ENCODE results near the gene SPTBN1. TPM values are rescaled to one million over a fixed set of nuclear protein-coding genes. Genes with fewer than 3 reads are reported as not detected.

The SPTBN1 gene
- total RNA-seq, 1 experiment from 2014 or later, result 202 TPM

DNA sequence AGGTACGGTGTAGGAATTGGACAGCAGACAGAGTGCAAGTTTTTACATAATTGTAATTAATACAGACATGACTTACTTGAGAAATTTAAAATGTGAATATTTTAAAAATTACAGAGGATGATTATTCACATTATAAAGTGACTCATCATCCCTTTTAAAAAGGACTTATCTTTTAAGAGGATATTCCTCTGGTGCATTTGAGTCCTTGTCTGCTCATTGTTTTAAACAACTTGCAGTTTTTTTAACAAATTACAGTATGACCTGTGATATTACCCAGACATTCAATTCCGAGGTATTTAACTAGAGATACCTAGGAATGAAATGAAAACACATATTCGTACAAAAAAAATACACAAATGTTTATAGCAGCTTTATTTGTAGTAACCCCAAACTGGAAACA lies 38.0 kb downstream of the SPTBN1 start:
- Histone ChIP-seq H4K20me1 (ENCODE audit: low read length) (no peaks in the 10 kb centered on the region), H3K4me1 (ENCODE audit: insufficient read depth, low read length) (no peaks in the 10 kb centered on the region; the same call in 1 of the 2 replicates)

GRCh38 chr2:54496920-54497319 lies 40.8 kb downstream of the SPTBN1 start:
- H3F3A ChIP-seq (ENCODE audit: low read length, unreplicated experiment), result no peaks in the 10 kb centered on the region
- ATAC-seq (no peak), DNase-seq (no peak)
- intact Hi-C loops (cut with micrococcal nuclease), result no loop called here
- CTCF ChIA-PET, result no interaction called here
- POLR2A ChIA-PET (ENCODE audit: unreplicated experiment), result no interaction called here
- no peaks in the 10 kb centered on the region for H4K20me1 ChIP-seq (ENCODE audit: low read length)
- H3K4me3 ChIP-seq (ENCODE audit: low read length), result no peak overlapping the region
- TF ChIP-seq EZH2 (IDR thresholded peaks at IDR 0.05; ENCODE audit: low read length, unreplicated experiment) (no peak), EZH2phosphoT487 (IDR thresholded peaks at IDR 0.05; ENCODE audit: borderline replicate concordance, low read length) (no peak)
- TF ChIP-seq, protein P1, sequence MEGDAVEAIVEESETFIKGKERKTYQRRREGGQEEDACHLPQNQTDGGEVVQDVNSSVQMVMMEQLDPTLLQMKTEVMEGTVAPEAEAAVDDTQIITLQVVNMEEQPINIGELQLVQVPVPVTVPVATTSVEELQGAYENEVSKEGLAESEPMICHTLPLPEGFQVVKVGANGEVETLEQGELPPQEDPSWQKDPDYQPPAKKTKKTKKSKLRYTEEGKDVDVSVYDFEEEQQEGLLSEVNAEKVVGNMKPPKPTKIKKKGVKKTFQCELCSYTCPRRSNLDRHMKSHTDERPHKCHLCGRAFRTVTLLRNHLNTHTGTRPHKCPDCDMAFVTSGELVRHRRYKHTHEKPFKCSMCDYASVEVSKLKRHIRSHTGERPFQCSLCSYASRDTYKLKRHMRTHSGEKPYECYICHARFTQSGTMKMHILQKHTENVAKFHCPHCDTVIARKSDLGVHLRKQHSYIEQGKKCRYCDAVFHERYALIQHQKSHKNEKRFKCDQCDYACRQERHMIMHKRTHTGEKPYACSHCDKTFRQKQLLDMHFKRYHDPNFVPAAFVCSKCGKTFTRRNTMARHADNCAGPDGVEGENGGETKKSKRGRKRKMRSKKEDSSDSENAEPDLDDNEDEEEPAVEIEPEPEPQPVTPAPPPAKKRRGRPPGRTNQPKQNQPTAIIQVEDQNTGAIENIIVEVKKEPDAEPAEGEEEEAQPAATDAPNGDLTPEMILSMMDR (conservative IDR thresholded peaks at IDR 0.05; ENCODE audit: low read depth, low read length), result no peak
- H3K4me2 ChIP-seq (ENCODE audit: low read length), result no peak overlapping the region
- H2AFZ ChIP-seq (ENCODE audit: low read length), result no peak overlapping the region
- H3K27me3 ChIP-seq (ENCODE audit: low read length), result no peaks in the 10 kb centered on the region
- no peaks in the 10 kb centered on the region for H3K9me3 ChIP-seq (ENCODE audit: low read length)
- BruUV-seq (replicated peaks), result no TSS peak
- no peaks in the 10 kb centered on the region for H3K36me3 ChIP-seq (ENCODE audit: low read depth, low read length)
- no peaks in the 10 kb centered on the region; the same call in 1 of the 2 replicates for H3K4me1 ChIP-seq (ENCODE audit: insufficient read depth, low read length)
- no peaks in the 10 kb centered on the region for H3K9me2 ChIP-seq (replicated peaks; ENCODE audit: low read length)
- no peaks in the 10 kb centered on the region for H3K79me2 ChIP-seq (ENCODE audit: low read length)
- H3K27ac ChIP-seq (ENCODE audit: low read length), result no peak overlapping the region
- no peak overlapping the region for H3K9ac ChIP-seq (ENCODE audit: low read length)

More for the DNA sequence above, 38.0 kb downstream of the SPTBN1 start:
- CTCF ChIA-PET, result no interaction called here
- Histone ChIP-seq H3K9me3 (ENCODE audit: low read length) (no peaks in the 10 kb centered on the region), H2AFZ (ENCODE audit: low read length) (no peak overlapping the region), H3K9me2 (replicated peaks; ENCODE audit: low read length) (no peaks in the 10 kb centered on the region), H3K79me2 (ENCODE audit: low read length) (no peaks in the 10 kb centered on the region), H3K4me2 (ENCODE audit: low read length) (no peak overlapping the region), H3K27ac (ENCODE audit: low read length) (no peak overlapping the region), H3K36me3 (ENCODE audit: low read depth, low read length) (no peaks in the 10 kb centered on the region), H3F3A (ENCODE audit: low read length, unreplicated experiment) (no peaks in the 10 kb centered on the region), H3K4me3 (ENCODE audit: low read length) (no peak overlapping the region), H3K27me3 (ENCODE audit: low read length) (no peaks in the 10 kb centered on the region), H3K9ac (ENCODE audit: low read length) (no peak overlapping the region)
- ATAC-seq (peak; percentile 33; the same call in 1 of the 2 replicates), DNase-seq (no peak)
- POLR2A ChIA-PET (ENCODE audit: unreplicated experiment), result no interaction called here
- no peak for TF ChIP-seq EZH2 (IDR thresholded peaks at IDR 0.05; ENCODE audit: low read length, unreplicated experiment)
- TF ChIP-seq EZH2phosphoT487 (IDR thresholded peaks at IDR 0.05; ENCODE audit: borderline replicate concordance, low read length), result no peak
- TF ChIP-seq, protein P1 (conservative IDR thresholded peaks at IDR 0.05; ENCODE audit: low read depth, low read length), result no peak
- BruUV-seq (replicated peaks), result no TSS peak
- intact Hi-C loops (cut with micrococcal nuclease), result no loop called here

- intact Hi-C loops (cut with micrococcal nuclease), result no loop called here
- no TSS peak for BruUV-seq (replicated peaks)
Observed at GRCh38 chr2:54497763-54498680, 41.9 kb downstream of the SPTBN1 start.

More at GRCh38 chr2:54497763-54498680, 41.9 kb downstream of the SPTBN1 start:
- Histone ChIP-seq H3K4me2 (ENCODE audit: low read length) (no peak overlapping the region), H3K9ac (ENCODE audit: low read length) (no peak overlapping the region), H3K27ac (ENCODE audit: low read length) (no peak overlapping the region), H2AFZ (ENCODE audit: low read length) (no peak overlapping the region), H3K9me2 (replicated peaks; ENCODE audit: low read length) (no peaks in the 10 kb centered on the region), H3K9me3 (ENCODE audit: low read length) (no peaks in the 10 kb centered on the region), H3K4me3 (ENCODE audit: low read length) (no peak overlapping the region), H3K79me2 (ENCODE audit: low read length) (no peaks in the 10 kb centered on the region), H4K20me1 (ENCODE audit: low read length) (no peaks in the 10 kb centered on the region), H3K4me1 (ENCODE audit: insufficient read depth, low read length) (no peaks in the 10 kb centered on the region), H3K27me3 (ENCODE audit: low read length) (no peaks in the 10 kb centered on the region), H3F3A (ENCODE audit: low read length, unreplicated experiment) (no peaks in the 10 kb centered on the region), H3K36me3 (ENCODE audit: low read depth, low read length) (no peaks in the 10 kb centered on the region)
- ChIA-PET POLR2A (ENCODE audit: unreplicated experiment) (no interaction called here), CTCF (no interaction called here)
- DNase-seq (peak; percentile 20), ATAC-seq (peak; percentile 24; the same call in 1 of the 2 replicates)
- TF ChIP-seq, protein P1 (conservative IDR thresholded peaks at IDR 0.05; ENCODE audit: low read depth, low read length), result peak; percentile 28; the same call in 1 of the 2 replicates
- TF ChIP-seq EZH2phosphoT487 (IDR thresholded peaks at IDR 0.05; ENCODE audit: borderline replicate concordance, low read length), result no peak

All from PC-3 (cell line).